Ishikawa (cell line): ENCODE data around the gene LRP1-AS.

ENCODE experiments used
- CEBPB ChIP-seq: IDR thresholded peaks from 2 replicates; pipeline ENCODE4 v1.6.1; 2012
- CREB1 ChIP-seq: IDR thresholded peaks from 2 replicates; pipeline ENCODE4 v1.6.1; 2012; ENCODE audit warnings: low read depth
- EGR1 ChIP-seq: IDR thresholded peaks from 2 replicates; pipeline ENCODE4 v1.6.1; 2012
- EP300 ChIP-seq: IDR thresholded peaks from 2 replicates; pipeline ENCODE4 v1.6.1; 2012; ENCODE audit warnings: borderline replicate concordance
- FOXM1 ChIP-seq: IDR thresholded peaks from 2 replicates; pipeline ENCODE4 v1.6.1; 2012; ENCODE audit warnings: low read depth, borderline replicate concordance
- MAX ChIP-seq: IDR thresholded peaks from 2 replicates; pipeline ENCODE4 v1.6.1; 2012
- RAD21 ChIP-seq: IDR thresholded peaks from 2 replicates; pipeline ENCODE4 v1.6.1; 2012; ENCODE audit warnings: low read depth
- REST ChIP-seq: IDR thresholded peaks from 2 replicates; pipeline ENCODE4 v1.6.1; 2012; ENCODE audit warnings: low read depth, mild to moderate bottlenecking
- TAF1 ChIP-seq: IDR thresholded peaks from 2 replicates; pipeline ENCODE4 v1.6.1; 2012; ENCODE audit warnings: low read depth, mild to moderate bottlenecking
- TCF12 ChIP-seq: IDR thresholded peaks from 2 replicates; pipeline ENCODE4 v1.6.1; 2012; ENCODE audit warnings: low read depth
- TEAD4 ChIP-seq: IDR thresholded peaks from 2 replicates; pipeline ENCODE4 v1.6.1; 2012
- USF1 ChIP-seq: IDR thresholded peaks from 2 replicates; pipeline ENCODE4 v1.6.1; 2012
- YY1 ChIP-seq: IDR thresholded peaks from 2 replicates; pipeline ENCODE4 v1.6.1; 2012; ENCODE audit warnings: low read depth
- ZBTB7A ChIP-seq: IDR thresholded peaks from 2 replicates; pipeline ENCODE4 v1.6.1; 2012; ENCODE audit warnings: low read depth

GRCh38 chr12:57135527-57136326 lies 11.7 kb downstream of the LRP1-AS start:
- TF ChIP-seq TAF1 = no peak
- no peak for TF ChIP-seq YY1
- TF ChIP-seq FOXM1 = no peak
- TF ChIP-seq EP300 = no peak
- no peak for TF ChIP-seq REST
- TF ChIP-seq USF1 = no peak
- TF ChIP-seq MAX = no peak
- TF ChIP-seq RAD21 = no peak
- no peak for TF ChIP-seq TEAD4
- no peak for TF ChIP-seq TCF12
- no peak for TF ChIP-seq EGR1
- no peak for TF ChIP-seq CREB1
- no peak for TF ChIP-seq ZBTB7A
- TF ChIP-seq CEBPB = no peak
